HepG2 (cell line): ENCODE measurements around the gene ZNF669. TPM values are rescaled to one million over a fixed set of nuclear protein-coding genes. Genes with fewer than 3 reads are reported as not detected.

ENCODE experiments used
- ATAD3A ChIP-seq: sonication (generic); formaldehyde crosslinking; IDR thresholded peaks from 2 replicates; pipeline ENCODE4 v1.4.0; 2020; ENCODE audit warnings: missing genetic modification reagents
- HINFP ChIP-seq: sonication (generic); formaldehyde crosslinking; IDR thresholded peaks from 2 replicates; pipeline ENCODE4 v1.4.0; 2020; ENCODE audit warnings: low read depth, mild to moderate bottlenecking, missing genetic modification reagents
- KLF12 ChIP-seq: sonication (generic); formaldehyde crosslinking; IDR thresholded peaks from 2 replicates; pipeline ENCODE4 v1.4.0; 2020; ENCODE audit warnings: missing genetic modification reagents, borderline replicate concordance
- MEIS2 ChIP-seq: sonication (generic); formaldehyde crosslinking; IDR thresholded peaks from 2 replicates; pipeline ENCODE4 v1.9.0; 2021; ENCODE audit warnings: mild to moderate bottlenecking, missing genetic modification reagents
- NRL ChIP-seq: sonication (generic); formaldehyde crosslinking; IDR thresholded peaks from 2 replicates; pipeline ENCODE4 v1.5.0; 2020; ENCODE audit warnings: missing genetic modification reagents, mild to moderate bottlenecking, moderate library complexity, borderline replicate concordance
- PHB2 ChIP-seq: fragments of 450-650 bp; IDR thresholded peaks from 2 replicates; pipeline ENCODE4 v1.6.1; 2018; ENCODE audit not compliant: partially characterized antibody
- PREB ChIP-seq: sonication (generic); formaldehyde crosslinking; IDR thresholded peaks from 2 replicates; pipeline ENCODE4 v1.4.0; 2020; ENCODE audit warnings: missing genetic modification reagents
- SOX6 ChIP-seq, 2 experiments: fragments of 450-650 bp in 1 of 2; sonication (generic) in 1 of 2; formaldehyde crosslinking in 1 of 2; IDR thresholded peaks; 2 replicates each; pipeline versions ENCODE4 v1.4.0 to v1.6.1; 2017 to 2020; ENCODE audit warnings: antibody characterized with exemption in 1 of 2, mild to moderate bottlenecking in 1 of 2, missing genetic modification reagents in 1 of 2
- ZBTB25 ChIP-seq: IDR thresholded peaks from 2 replicates; pipeline ENCODE4 v1.6.1; 2018; ENCODE audit warnings: missing genetic modification reagents
- ZKSCAN1 ChIP-seq: fragments of 150-350 bp; IDR thresholded peaks from 2 replicates; pipeline ENCODE4 v1.6.1; 2014; ENCODE audit warnings: low read length
- ZNF224 ChIP-seq: sonication (generic); formaldehyde crosslinking; IDR thresholded peaks from 2 replicates; pipeline ENCODE4 v1.5.0; 2020; ENCODE audit warnings: mild to moderate bottlenecking, missing genetic modification reagents
- ZNF770 ChIP-seq: sonication (generic); formaldehyde crosslinking; IDR thresholded peaks from 2 replicates; pipeline ENCODE4 v1.5.0; 2020; ENCODE audit warnings: mild to moderate bottlenecking, missing genetic modification reagents
- ZNF878 ChIP-seq: sonication (generic); formaldehyde crosslinking; IDR thresholded peaks from 2 replicates; pipeline ENCODE4 v1.8.1; 2023; ENCODE audit warnings: mild to moderate bottlenecking, missing genetic modification reagents, moderate library complexity
- polyA plus RNA-seq, 8 experiments: library from polyadenylated mRNA; depleted of rRNA in 3 of 8; stranded (reverse) in 7 of 8; unstranded in 1 of 8; fragments of >200 nt; fragmentation: Illumina TruSeq in 4 of 8; extraction: Trizol in 4 of 8; gene quantifications; 2 replicates each; pipeline versions ENCODE4 v1.2.1 to v1.2.3, GENCODE V29; 2011 to 2016; ENCODE audit warnings: low read depth in 4 of 8, missing spikeins in 1 of 8, mixed read lengths in 1 of 8; ENCODE audit not compliant: insufficient read depth in 1 of 8
- total RNA-seq, 5 experiments: library from RNA; depleted of rRNA; stranded (reverse); fragments of >200 nt; fragmentation: Illumina TruSeq; extraction: Trizol; gene quantifications; 2 replicates each; pipeline ENCODE4 v1.2.3, GENCODE V29; 2016; ENCODE audit warnings: low read depth in 1 of 5
- TF ChIP-seq, protein P1 (sequence below): sonication (generic); formaldehyde crosslinking; IDR thresholded peaks from 2 replicates; pipeline ENCODE4 v1.5.1; 2020; ENCODE audit warnings: missing genetic modification reagents, mild to moderate bottlenecking, borderline replicate concordance
- TF ChIP-seq, protein P2 (sequence below): sonication (generic); formaldehyde crosslinking; IDR thresholded peaks from 2 replicates; pipeline ENCODE4 v1.4.0; 2020; ENCODE audit warnings: missing genetic modification reagents, mild to moderate bottlenecking, borderline replicate concordance
- TF ChIP-seq, protein P3 (sequence below): sonication (generic); formaldehyde crosslinking; IDR thresholded peaks from 2 replicates; pipeline ENCODE4 v1.4.0; 2020; ENCODE audit warnings: mild to moderate bottlenecking, missing genetic modification reagents
- TF ChIP-seq, protein P4 (sequence below): IDR thresholded peaks from 2 replicates; pipeline ENCODE4 v1.6.1; 2016; ENCODE audit warnings: control low read depth

ZNF669 gene
- total and polyA plus RNA-seq, 2 of the 13 experiments (the other 11 are each of a cell fraction or from before 2014, with no cell fraction given) = 3.1 to 14.6 TPM

DNA sequence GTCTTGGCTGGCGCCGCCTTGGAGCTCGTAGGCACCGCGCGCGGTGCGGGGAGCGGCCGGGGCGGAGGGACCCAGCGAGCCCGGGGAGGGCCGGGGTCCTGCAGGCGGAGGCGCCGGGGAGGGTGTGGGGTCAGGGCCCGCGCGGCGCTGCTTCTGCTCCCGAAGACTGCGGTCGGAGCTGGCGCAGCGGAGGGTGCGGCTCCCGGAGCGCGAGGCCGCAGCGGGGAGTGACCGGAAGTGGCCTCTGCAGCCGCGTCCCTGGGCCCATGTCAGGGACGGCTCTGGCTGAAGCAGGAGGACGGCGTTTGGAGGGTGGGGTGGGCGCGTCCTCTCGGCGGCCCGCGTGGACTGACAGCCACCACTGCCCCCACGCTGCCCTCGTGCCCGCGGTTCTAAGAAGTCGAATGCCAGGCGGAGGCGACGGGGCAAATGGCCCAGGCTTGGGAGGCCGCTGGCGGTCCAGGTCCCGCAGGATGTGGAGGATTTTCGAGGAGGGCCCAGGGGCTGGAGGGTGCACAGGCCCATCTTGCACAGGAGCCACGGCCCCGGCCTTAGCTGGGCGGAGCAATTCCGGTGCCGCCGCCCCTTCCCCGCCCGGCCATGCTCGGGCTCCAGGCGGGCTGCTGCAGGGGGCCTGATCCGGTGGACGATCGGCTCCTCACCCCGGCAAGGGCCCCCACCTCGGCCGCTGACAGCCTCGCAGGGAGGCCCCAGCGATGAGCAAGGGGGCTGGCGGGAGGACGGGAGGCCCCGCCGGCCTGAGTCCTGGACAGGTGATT is 7.7 kb upstream of the ZNF669 start (continued):
- TF ChIP-seq, protein P1, sequence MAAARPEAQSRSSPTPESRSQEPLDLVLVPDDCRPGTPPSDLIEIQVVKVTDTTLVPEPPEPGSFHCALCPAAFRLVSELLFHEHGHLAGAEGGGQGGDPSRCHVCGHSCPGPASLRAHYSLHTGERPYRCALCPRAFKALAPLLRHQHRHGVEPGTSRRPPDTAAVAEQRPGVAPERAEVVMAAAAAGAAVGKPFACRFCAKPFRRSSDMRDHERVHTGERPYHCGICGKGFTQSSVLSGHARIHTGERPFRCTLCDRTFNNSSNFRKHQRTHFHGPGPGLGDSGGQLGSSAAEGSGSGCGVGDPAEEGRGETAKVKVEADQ (CRISPR knock-in tag) = peak; percentile 82; the same call in 1 of the 2 replicates
- no peak for TF ChIP-seq ATAD3A (CRISPR knock-in tag)
- no peak for TF ChIP-seq ZKSCAN1
- TF ChIP-seq HINFP (CRISPR knock-in tag) = 0 out of 2 replicates have a peak, but pooled peaks have one; percentile 10
- peak; percentile 71; the same call in 1 of the 2 replicates for TF ChIP-seq ZNF878 (CRISPR knock-in tag)
- peak; percentile 81 for TF ChIP-seq ZNF770
- peak; percentile 29; the same call in 1 of the 2 replicates for TF ChIP-seq ZNF224
- TF ChIP-seq, protein P2, sequence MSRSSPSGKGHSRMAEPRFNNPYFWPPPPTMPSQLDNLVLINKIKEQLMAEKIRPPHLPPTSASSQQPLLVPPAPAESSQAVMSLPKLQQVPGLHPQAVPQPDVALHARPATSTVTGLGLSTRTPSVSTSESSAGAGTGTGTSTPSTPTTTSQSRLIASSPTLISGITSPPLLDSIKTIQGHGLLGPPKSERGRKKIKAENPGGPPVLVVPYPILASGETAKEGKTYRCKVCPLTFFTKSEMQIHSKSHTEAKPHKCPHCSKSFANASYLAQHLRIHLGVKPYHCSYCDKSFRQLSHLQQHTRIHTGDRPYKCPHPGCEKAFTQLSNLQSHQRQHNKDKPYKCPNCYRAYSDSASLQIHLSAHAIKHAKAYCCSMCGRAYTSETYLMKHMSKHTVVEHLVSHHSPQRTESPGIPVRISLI (CRISPR knock-in tag) = no peak
- no peak; the same call in 1 of the 2 replicates for TF ChIP-seq MEIS2 (CRISPR knock-in tag)
- no peak for TF ChIP-seq PREB (CRISPR knock-in tag)
- no peak for TF ChIP-seq SOX6 (IDR thresholded peaks at IDR 0.05)
- peak; percentile 67 for TF ChIP-seq SOX6 (CRISPR knock-in tag; IDR thresholded peaks at IDR 0.05)
- peak; percentile 82; the same call in 1 of the 2 replicates for TF ChIP-seq ZBTB25 (CRISPR knock-in tag)
- TF ChIP-seq PHB2 = no peak
- no peak for TF ChIP-seq KLF12 (CRISPR knock-in tag)
- peak; percentile 74 for TF ChIP-seq NRL (CRISPR knock-in tag)
- TF ChIP-seq, protein P3, sequence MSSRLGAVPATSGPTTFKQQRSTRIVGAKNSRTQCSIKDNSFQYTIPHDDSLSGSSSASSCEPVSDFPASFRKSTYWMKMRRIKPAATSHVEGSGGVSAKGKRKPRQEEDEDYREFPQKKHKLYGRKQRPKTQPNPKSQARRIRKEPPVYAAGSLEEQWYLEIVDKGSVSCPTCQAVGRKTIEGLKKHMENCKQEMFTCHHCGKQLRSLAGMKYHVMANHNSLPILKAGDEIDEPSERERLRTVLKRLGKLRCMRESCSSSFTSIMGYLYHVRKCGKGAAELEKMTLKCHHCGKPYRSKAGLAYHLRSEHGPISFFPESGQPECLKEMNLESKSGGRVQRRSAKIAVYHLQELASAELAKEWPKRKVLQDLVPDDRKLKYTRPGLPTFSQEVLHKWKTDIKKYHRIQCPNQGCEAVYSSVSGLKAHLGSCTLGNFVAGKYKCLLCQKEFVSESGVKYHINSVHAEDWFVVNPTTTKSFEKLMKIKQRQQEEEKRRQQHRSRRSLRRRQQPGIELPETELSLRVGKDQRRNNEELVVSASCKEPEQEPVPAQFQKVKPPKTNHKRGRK (CRISPR knock-in tag) = no peak
- TF ChIP-seq, protein P4, sequence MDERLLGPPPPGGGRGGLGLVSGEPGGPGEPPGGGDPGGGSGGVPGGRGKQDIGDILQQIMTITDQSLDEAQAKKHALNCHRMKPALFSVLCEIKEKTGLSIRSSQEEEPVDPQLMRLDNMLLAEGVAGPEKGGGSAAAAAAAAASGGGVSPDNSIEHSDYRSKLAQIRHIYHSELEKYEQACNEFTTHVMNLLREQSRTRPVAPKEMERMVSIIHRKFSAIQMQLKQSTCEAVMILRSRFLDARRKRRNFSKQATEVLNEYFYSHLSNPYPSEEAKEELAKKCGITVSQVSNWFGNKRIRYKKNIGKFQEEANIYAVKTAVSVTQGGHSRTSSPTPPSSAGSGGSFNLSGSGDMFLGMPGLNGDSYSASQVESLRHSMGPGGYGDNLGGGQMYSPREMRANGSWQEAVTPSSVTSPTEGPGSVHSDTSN (CRISPR knock-in tag) = no peak
